GM10248 (cell line): ENCODE results near the gene SRRM2.

Source experiments
- CTCF ChIA-PET: fragments of 300-600 bp; sonication (Branson Sonifier 250); formaldehyde crosslinking; extraction: SDS; loops from one replicate; lab custom pipeline; 2021; ENCODE audit warnings: antibody characterized with exemption; lab: Yijun Ruan, JAX
- POLR2A ChIA-PET: fragments of 350-650 bp; sonication (Branson Sonifier 250); formaldehyde crosslinking; extraction: SDS; loops from one replicate; lab custom pipeline; 2020; ENCODE audit warnings: antibody characterized with exemption; lab: Yijun Ruan, JAX
- DNase-seq: peaks from one replicate; pipeline ENCODE4 v3.0.0; 2012; ENCODE audit errors: extremely low spot score
- TF ChIP-seq, protein P1 (sequence below): IDR thresholded peaks from 2 replicates; pipeline ENCODE4 v1.5.1; 2012; ENCODE audit warnings: mild to moderate bottlenecking, low read depth; ENCODE audit errors: extremely low read depth, missing control alignments, control extremely low read depth

The SRRM2 gene

DNA sequence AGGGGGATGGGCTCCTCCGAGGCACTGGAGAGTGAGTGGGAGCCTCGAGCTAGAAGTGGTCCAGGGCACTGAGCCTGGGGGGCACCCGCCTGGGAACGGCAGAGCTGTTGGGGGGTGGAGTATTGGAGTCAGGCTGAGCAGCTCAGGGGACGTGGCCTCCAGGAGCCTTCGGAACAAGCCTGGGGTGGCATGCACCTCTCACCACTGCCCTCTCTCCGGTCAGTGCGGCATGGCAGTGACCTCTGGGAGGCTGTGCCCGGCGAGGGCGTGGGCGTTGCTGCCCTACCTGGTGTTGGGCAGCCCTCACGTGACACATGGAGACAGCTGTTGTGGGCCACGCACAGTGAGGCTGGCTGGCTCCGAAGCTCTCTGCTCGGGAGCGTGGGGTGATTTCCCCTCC lies 46.4 kb upstream of the SRRM2 start:
- CTCF ChIA-PET = no interaction called here
- TF ChIP-seq, protein P1, sequence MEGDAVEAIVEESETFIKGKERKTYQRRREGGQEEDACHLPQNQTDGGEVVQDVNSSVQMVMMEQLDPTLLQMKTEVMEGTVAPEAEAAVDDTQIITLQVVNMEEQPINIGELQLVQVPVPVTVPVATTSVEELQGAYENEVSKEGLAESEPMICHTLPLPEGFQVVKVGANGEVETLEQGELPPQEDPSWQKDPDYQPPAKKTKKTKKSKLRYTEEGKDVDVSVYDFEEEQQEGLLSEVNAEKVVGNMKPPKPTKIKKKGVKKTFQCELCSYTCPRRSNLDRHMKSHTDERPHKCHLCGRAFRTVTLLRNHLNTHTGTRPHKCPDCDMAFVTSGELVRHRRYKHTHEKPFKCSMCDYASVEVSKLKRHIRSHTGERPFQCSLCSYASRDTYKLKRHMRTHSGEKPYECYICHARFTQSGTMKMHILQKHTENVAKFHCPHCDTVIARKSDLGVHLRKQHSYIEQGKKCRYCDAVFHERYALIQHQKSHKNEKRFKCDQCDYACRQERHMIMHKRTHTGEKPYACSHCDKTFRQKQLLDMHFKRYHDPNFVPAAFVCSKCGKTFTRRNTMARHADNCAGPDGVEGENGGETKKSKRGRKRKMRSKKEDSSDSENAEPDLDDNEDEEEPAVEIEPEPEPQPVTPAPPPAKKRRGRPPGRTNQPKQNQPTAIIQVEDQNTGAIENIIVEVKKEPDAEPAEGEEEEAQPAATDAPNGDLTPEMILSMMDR = no peak
- DNase-seq = no peak
- POLR2A ChIA-PET = interaction anchor here (0.7 kb wide), 1 partner anchor 857 kb away, joined by 5 read pairs; no protein-coding TSS in a partner anchor

DNA sequence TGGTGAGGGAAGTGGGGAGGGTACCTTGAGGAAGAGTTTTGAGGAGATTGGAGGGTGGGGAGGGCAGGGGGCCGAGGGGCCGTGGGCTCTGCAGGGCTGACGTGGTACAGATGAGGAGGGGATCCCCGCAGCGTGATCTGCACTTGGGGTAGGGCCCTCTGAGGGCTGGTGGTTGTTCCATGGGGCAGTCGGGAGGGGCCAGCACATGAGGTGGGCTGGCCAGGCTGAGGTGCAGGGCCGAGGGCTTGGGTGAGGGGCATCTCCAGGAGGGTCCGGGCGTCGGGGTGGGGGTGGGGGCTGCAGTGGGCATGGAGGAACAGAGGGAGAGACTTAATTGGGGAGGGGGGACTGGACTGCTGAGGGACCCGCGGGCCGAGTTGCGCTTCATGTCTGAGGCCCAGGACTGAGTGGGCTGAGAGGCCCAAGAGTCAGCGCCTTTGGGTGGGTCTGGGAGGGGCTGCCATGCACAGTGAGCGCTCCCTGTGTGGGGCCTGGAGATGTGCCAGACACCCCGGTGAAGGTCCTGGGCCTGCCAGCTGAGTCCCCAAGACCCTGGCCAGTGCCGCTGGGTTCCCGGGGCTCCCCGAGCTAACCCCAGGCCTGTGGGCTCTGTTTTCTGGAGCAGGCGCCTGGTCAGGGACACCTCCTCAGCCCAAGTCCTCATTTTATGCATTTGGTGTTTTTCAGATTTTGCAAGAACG lies 45.7 kb upstream of the SRRM2 start:
- CTCF ChIA-PET = no interaction called here
- POLR2A ChIA-PET = interaction anchor here (0.7 kb wide), 1 partner anchor 856 kb away, joined by 5 read pairs; no protein-coding TSS in a partner anchor
- DNase-seq = no peak
- TF ChIP-seq, protein P1 = no peak

DNA sequence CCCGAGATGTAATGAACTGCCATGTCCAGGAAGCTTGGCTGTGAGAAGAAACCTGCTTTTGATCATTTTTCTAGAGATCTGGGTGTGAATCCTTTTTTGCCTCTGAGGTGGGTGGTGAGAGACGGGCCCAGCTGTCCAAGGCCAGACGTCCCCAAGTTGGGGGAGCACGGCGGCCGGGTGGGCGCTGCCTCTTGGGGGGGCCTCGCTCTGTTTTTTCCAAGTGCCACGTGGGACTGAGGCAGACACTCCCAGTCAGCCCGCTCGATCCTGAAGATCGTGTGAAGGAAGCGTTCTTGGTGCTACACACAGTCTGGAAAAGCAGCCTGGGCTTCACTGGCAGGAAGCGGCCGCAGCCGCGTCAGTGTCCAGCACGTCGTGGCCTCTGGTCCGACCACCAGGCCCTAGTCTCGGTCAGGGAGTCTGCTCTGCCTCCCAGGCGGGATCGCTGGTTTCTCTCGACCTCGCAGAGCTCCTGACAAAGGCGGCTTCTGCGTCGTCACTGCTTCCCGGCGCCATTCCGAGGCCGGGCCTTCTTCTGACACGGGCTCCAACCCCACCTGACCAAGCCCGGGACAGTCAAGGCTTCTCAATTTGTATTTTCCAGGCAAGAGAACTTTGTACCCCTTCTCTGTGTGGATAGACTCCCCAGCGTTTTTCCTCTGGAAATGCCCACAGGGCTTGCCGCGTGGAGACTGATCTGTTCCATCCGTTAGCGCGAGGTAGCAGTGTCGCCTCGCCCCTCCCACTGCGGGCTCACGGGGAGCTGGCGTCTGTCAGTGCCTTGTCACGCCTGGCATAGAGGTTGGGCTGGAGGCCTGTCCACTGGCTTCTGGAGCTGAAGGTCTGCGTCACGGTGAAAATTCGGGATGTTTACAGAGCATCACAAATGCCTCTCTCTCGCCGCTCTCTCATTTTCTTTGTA lies 44.8 kb upstream of the SRRM2 start:
- ChIA-PET POLR2A (no interaction called here), CTCF (no interaction called here)
- no peak for DNase-seq
- TF ChIP-seq, protein P1 = no peak

DNA sequence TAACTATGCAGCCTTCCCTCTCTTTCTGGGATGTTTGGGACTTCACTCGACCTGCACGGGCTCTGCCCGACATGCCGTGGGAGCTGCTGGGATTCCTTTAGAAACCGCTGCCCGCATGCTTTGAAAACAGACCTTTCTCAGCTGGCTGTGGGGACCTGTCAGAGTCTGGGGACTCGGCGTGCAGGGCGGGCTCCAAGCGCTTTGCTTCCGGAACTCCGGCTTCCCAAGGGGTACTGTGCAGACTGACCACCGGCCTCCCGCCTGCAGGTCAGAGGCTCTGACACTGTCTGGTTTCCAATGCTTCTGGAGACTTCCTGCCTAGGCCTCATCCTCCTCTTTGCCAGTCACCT lies 44.2 kb upstream of the SRRM2 start:
- ChIA-PET POLR2A (no interaction called here), CTCF (no interaction called here)
- TF ChIP-seq, protein P1 = no peak
- DNase-seq = no peak

DNA sequence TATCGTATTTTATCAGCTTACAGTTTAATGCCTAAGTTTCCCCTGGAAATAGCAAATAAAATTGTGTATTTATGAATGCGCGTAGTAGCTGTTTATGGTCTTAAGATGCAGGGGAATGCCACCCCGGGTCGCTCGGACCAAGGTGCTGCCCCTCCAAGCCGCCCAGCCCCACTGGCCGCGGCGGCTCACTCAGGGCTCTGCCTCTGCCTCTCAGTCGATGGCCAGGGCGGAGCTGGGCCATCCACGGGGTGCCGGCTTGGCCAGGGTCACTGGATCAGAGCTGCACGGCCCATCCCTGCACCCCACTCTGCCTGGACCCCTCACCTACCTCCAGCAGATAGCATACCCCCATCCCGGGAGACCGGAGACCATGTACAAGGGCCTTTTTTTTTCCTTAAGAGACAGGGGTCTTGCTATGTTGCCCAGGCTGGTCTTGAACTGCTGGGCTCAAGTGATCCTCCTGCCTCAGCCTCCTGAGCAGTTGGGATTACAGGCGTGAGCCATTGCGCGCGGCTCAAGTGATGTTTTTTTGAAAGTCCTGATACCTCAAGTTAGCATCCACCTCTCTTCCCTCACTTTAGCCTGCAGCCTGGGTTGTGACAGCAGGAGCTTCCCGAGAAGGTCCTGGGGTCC lies 43.4 kb upstream of the SRRM2 start:
- DNase-seq = no peak
- ChIA-PET POLR2A (no interaction called here), CTCF (interaction anchor here (1.3 kb wide), 1 partner anchor 11 kb away, joined by 3 read pairs; the partner anchor contains the start of gene PRSS27)
- TF ChIP-seq, protein P1 = no peak

DNA sequence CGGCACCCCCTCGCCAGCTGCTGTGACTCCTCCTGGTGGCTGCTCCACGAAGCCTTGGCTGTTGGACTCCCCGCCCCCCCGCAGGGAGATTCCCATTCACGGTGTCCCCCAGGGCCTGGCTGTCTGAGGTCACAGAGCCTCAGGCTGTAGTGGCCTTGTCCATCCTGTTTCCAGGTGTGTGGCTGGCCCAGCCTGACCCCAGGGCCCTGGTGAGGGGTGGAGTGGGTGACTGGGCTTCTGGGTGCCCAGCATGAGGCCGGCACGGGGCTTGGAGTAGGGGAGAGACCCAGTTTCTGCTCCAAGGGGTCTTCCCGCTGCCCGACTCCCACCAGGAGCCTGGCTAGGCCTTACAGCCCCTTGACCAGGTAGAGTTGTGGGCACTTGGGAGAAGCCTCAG lies 42.9 kb upstream of the SRRM2 start:
- ChIA-PET CTCF (interaction anchor here (1.3 kb wide), 1 partner anchor 11 kb away, joined by 3 read pairs; the partner anchor contains the start of gene PRSS27), POLR2A (no interaction called here)
- TF ChIP-seq, protein P1 = no peak
- DNase-seq = no peak
